ENCODE measurements around the gene CDK10. TPM values are rescaled to one million over a fixed set of nuclear protein-coding genes. Genes with fewer than 3 reads are reported as not detected.

CDK10 gene
- total and polyA plus RNA-seq, 9 of the 15 experiments (the other 6 are each of a cell fraction or from before 2014, with no cell fraction given), result 2.0 to 85.1 (median 40.1) TPM

GRCh38 chr16:89658221-89658879, 28.1 kb upstream of the CDK10 start (continued):
- TF ChIP-seq ZBTB40 (IDR thresholded peaks at IDR 0.05) (peak; percentile 48), ZBTB40 (CRISPR knock-in tag; IDR thresholded peaks at IDR 0.05) (no peak), ZBTB26 (CRISPR knock-in tag; IDR thresholded peaks at IDR 0.05) (peak; percentile 44; the same call in 1 of the 2 replicates), PCBP2 (IDR thresholded peaks at IDR 0.05; ENCODE audit: low read depth, low read length, poor library complexity, severe bottlenecking) (no peak), PHTF2 (CRISPR knock-in tag; IDR thresholded peaks at IDR 0.05) (no peak), CLOCK (CRISPR knock-in tag; IDR thresholded peaks at IDR 0.05; ENCODE audit: borderline replicate concordance) (0 out of 2 replicates have a peak, but pooled peaks have one; percentile 16), ZNF583 (CRISPR knock-in tag; IDR thresholded peaks at IDR 0.05) (0 out of 2 replicates have a peak, but pooled peaks have one; percentile 57), ZBTB2 (IDR thresholded peaks at IDR 0.05) (no peak), ZNF436 (CRISPR knock-in tag; IDR thresholded peaks at IDR 0.05) (0 out of 2 replicates have a peak, but pooled peaks have one; percentile 21)
